Activated B cell treated with CpG ODN at 0.5 μM for 24 hours (primary cell): Measurements from ENCODE around the gene MXRA7. TPM values are rescaled to one million over a fixed set of nuclear protein-coding genes. Genes with fewer than 3 reads are reported as not detected.
"Not testable (repeated sequence)": the region's sequence is repeated elsewhere in the genome, so short reads cannot be mapped to it uniquely, and the experiment has no call there.

Experiments
- ATAC-seq: fragments of 200-7000 bp; cut with Tn5 transposase; one replicate; pipeline ENCODE4 v1.10.0; 2021; ENCODE audit warnings: low read depth, mild to moderate bottlenecking, moderate library complexity
- CTCF ChIA-PET: fragments of 350-600 bp; sonication (Branson Sonifier 250); formaldehyde crosslinking; loops from one replicate; lab custom pipeline; 2021; ENCODE audit warnings: antibody characterized with exemption; lab: Charles Lee
- POLR2A ChIA-PET: fragments of 350-600 bp; sonication (Branson Sonifier 250); formaldehyde crosslinking; loops from one replicate; lab custom pipeline; 2021; ENCODE audit warnings: antibody characterized with exemption; lab: Charles Lee
- DNase-seq: peaks from one replicate; pipeline ENCODE4 v3.0.0; 2022
- H3K27ac Mint-ChIP-seq: one replicate; pipeline ENCODE4 v1.8.0; 2020; ENCODE audit warnings: mixed read lengths
- H3K27me3 Mint-ChIP-seq: one replicate; pipeline ENCODE4 v1.8.0; 2021; ENCODE audit warnings: mixed read lengths
- H3K36me3 Mint-ChIP-seq: one replicate; pipeline ENCODE4 v1.8.0; 2021; ENCODE audit warnings: low read depth, mixed read lengths
- H3K4me1 Mint-ChIP-seq: one replicate; pipeline ENCODE4 v1.8.0; 2021; ENCODE audit warnings: mixed read lengths
- H3K4me3 Mint-ChIP-seq: one replicate; pipeline ENCODE4 v1.8.0; 2020; ENCODE audit warnings: mild to moderate bottlenecking, mixed read lengths
- H3K9me3 Mint-ChIP-seq: one replicate; pipeline ENCODE4 v1.8.0; 2020; ENCODE audit warnings: mixed read lengths
- intact Hi-C: fragments of 100-400 bp; cut with micrococcal nuclease; formaldehyde crosslinking; loops from one replicate; pipeline ENCODE4 v1.15.1; 2024
- total RNA-seq: library from RNA; stranded (reverse); gene quantifications from 2 replicates; pipeline ENCODE4 v1.2.3, GENCODE V29; 2022
- TF ChIP-seq, protein P1 (sequence below): fragments of 200-600 bp; IDR thresholded peaks from one replicate; pipeline ENCODE4 v1.8.0; 2022; ENCODE audit warnings: antibody characterized with exemption, mild to moderate bottlenecking

Gene MXRA7
- total RNA-seq, 1 donor from 2014 or later: 13.5 TPM

GRCh38 chr17:76732734-76733617, 22.2 kb upstream of the MXRA7 start:
- ChIA-PET CTCF (no interaction called here), POLR2A (interaction anchor here (0.6 to 1.0 kb wide), 3 partner anchors 20 to 358 kb away, joined by 3 to 5 read pairs (median 3); no protein-coding TSS in a partner anchor)
- TF ChIP-seq, protein P1, sequence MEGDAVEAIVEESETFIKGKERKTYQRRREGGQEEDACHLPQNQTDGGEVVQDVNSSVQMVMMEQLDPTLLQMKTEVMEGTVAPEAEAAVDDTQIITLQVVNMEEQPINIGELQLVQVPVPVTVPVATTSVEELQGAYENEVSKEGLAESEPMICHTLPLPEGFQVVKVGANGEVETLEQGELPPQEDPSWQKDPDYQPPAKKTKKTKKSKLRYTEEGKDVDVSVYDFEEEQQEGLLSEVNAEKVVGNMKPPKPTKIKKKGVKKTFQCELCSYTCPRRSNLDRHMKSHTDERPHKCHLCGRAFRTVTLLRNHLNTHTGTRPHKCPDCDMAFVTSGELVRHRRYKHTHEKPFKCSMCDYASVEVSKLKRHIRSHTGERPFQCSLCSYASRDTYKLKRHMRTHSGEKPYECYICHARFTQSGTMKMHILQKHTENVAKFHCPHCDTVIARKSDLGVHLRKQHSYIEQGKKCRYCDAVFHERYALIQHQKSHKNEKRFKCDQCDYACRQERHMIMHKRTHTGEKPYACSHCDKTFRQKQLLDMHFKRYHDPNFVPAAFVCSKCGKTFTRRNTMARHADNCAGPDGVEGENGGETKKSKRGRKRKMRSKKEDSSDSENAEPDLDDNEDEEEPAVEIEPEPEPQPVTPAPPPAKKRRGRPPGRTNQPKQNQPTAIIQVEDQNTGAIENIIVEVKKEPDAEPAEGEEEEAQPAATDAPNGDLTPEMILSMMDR: no peak
- H3K4me3 Mint-ChIP-seq: peak overlapping the region; percentile 97
- no peaks in the 10 kb centered on the region for H3K27me3 Mint-ChIP-seq
- no peak for ATAC-seq
- H3K27ac Mint-ChIP-seq: peak overlapping the region; percentile 53
- intact Hi-C loops: no loop called here
- H3K9me3 Mint-ChIP-seq: no peaks in the 10 kb centered on the region
- peaks cover 76% of the 10 kb centered on the region for H3K36me3 Mint-ChIP-seq
- DNase-seq: no peak
- H3K4me1 Mint-ChIP-seq: peaks cover 64% of the 10 kb centered on the region

DNA sequence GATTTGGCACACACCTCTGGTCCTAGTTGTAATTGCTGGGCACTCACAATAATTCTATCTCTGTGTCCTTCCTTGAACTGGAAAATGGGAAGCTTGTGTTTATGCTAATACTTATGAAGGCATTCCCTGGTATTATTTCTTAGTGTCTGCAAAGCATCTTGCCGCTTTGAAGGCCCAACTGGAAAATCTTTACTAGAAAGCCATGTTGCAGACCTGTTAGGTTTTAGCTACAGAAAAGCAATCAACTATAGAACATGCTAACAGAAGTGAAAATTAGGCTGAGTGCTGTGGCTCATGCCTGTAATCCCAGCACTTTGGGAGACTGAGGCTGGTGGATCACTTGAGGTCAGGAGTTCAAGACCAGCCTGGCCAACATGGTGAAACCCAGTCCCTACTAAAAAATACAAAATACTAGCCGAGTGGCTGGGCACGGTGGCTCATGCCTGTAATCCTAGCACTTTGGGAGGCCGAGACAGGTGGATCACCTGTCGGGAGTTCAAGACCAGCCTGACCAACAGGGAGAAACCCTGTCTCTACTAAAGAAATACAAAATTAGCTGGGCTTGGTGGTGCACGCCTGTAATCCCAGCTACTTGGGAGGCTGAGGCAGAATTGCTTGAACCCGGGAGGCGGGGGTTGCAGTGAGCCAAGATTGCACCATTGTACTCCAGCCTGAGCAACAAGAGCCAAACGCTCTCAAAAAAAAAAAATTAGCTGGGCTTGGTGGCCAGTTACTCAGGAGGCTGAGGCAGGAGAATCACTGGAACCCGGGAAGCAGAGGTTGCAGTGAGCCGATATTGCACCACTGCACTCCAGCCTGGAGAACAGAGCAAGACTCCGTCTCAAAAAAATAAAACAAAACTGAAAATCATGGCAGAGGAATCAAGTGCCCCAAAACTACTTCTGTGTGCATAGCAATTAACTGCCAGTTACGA, 21.3 kb upstream of the MXRA7 start:
- CTCF ChIA-PET, H3K4me3 Mint-ChIP-seq, H3K27me3 Mint-ChIP-seq, ATAC-seq, intact Hi-C loops, DNase-seq, H3K9me3 Mint-ChIP-seq: not testable (repeated sequence)
- peaks cover 74% of the 10 kb centered on the region for H3K4me1 Mint-ChIP-seq
- POLR2A ChIA-PET: interaction anchor here (0.6 to 1.0 kb wide), 3 partner anchors 19 to 359 kb away, joined by 3 to 5 read pairs (median 3); no protein-coding TSS in a partner anchor
- peak overlapping the region; percentile 50 for H3K27ac Mint-ChIP-seq
- peaks cover 77% of the 10 kb centered on the region for H3K36me3 Mint-ChIP-seq

DNA sequence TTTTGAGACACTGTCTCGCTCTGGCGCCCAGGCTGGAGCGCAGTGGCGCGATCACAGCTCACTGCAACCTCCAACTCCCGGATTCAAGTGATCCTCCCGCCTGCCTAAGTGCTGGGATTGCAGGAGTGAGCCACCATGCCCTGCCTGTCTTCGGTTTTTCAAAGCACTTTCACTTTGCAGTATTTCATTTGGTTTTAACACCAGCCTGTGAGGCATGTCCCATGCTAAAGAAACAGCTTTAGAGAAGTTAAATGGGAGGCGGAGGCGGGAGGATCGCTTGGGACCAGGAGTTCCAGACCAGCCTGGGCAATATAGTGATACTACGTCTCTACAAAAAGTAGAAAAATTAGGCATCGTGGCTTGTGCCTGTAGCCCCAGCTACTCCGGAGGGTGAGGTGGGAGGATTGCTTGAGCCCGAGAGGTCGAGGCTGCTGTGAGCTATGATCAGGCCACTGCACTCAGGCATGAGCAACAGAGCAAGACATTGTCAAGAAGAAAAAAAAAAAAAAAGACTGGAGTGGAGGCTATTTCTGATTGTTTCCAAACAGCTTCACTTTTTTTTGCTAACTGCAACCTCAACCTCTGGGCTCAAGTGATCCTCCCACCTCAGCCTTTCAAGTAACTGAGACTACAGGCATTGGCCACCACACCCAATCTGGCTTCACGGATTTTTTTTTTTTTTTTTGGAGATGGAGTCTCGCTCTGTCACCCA, 17.1 kb upstream of the MXRA7 start:
- DNase-seq (no peak), ATAC-seq (no peak)
- no peaks in the 10 kb centered on the region for H3K27me3 Mint-ChIP-seq
- H3K36me3 Mint-ChIP-seq: peaks cover 67% of the 10 kb centered on the region
- TF ChIP-seq, protein P1: no peak
- peaks cover 62% of the 10 kb centered on the region for H3K4me1 Mint-ChIP-seq
- ChIA-PET POLR2A (interaction anchor here (0.6 to 6.0 kb wide), 23 partner anchors 9 to 1736 kb away, joined by 3 to 218 read pairs (median 4); partner anchors contain the start of genes MFSD11, SEC14L1, SRSF2 and TRIM65), CTCF (interaction anchor here (0.7 to 1.6 kb wide), 6 partner anchors 7 to 200 kb away, joined by 3 to 4 read pairs (median 3); partner anchors contain the start of gene MFSD11)
- intact Hi-C loops: loop anchor here (1.0 to 10.0 kb wide), 5 partner anchors 111 to 1231 kb away; partner anchors contain the start of genes PRPSAP1 and TNRC6C
- H3K27ac Mint-ChIP-seq: peak overlapping the region; percentile 95
- no peaks in the 10 kb centered on the region for H3K9me3 Mint-ChIP-seq
- peak overlapping the region; percentile 96 for H3K4me3 Mint-ChIP-seq

GRCh38 chr17:76726776-76727718, 16.3 kb upstream of the MXRA7 start, which contains the start of gene METTL23:
Gene METTL23 (plus strand): TSS chr17:76726839. CDS start chr17:76729711, 2,872 bp downstream.
- peak; percentile 60 for ATAC-seq
- Mint-ChIP-seq H3K4me1 (peaks cover 56% of the 10 kb centered on the region), H3K4me3 (peak within 1 kb of the TSS; percentile 96), H3K27me3 (no peaks in the 10 kb centered on the region), H3K36me3 (peaks cover 68% of the 10 kb centered on the region), H3K27ac (peak within 1 kb of the TSS; percentile 95), H3K9me3 (no peaks in the 10 kb centered on the region)
- CTCF ChIA-PET: interaction anchor here (0.9 to 1.6 kb wide), 5 partner anchors 8 to 47 kb away, joined by 3 to 4 read pairs (median 3); partner anchors contain the start of gene MFSD11
- intact Hi-C loops: loop anchor here (1.0 to 10.0 kb wide), 10 partner anchors 10 to 1232 kb away; partner anchors contain the start of genes PRPSAP1, SEC14L1, SRSF2 and TNRC6C
- peak; percentile 84 for DNase-seq
- TF ChIP-seq, protein P1: peak; percentile 19
- POLR2A ChIA-PET: interaction anchor here (0.6 to 6.0 kb wide), 20 partner anchors 10 to 831 kb away, joined by 3 to 218 read pairs (median 4); partner anchors contain the start of genes MFSD11, SEC14L1, SRSF2 and TRIM65
